MV-4-11 (cell line): ENCODE measurements around the gene ORC4.
A peak's percentile ranks its signal among the peaks of the same experiment; 100 is the strongest.

Experiments
- DNase-seq: peaks from one replicate; lab custom pipeline; 2025; lab: John Stamatoyannopoulos, UW

Gene ORC4

DNA sequence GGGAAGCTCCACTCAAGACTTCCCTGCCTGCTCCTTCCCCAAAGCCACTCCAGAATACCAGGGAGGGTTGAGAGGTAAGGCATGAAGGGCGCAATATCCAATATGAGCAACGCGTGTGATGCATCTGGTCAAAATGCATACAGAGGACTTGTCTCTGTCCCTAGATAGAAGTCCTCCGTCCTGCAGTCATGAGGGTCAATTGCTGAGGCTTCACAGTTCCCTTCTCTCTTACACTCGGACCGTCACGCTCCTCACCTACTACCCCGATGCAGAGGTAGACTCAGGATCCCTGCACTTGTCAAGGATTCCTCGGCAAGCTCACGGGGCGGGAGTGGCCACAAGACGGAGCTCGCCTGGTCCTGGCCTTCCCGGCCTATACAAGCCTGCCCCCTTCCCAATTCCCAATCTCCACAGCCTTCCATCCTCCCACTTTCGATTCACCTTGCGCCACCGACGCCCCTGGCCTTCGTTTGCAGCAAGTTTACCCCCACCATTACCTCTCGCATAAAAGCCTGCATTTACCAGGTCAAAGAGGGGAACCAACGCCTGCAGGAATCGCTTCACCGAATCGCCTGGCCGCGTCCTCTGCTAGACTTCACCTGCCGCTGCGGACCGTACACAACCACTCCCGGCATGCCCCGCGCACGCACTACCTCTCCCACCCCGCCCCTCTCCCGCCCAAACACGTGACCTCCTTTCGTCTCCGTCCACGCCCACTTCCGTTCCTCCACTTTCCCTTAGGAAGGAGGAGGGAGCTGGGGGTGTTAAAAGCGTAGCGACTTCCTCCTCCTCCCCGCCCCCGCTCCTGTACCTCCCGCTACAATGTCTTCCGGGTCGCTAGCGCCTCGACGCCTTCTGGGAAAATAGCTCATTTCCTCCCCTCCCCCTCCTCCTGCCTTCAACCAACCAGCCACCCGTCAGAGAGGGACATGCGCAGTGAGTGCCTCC is at the start of gene ORC4:
ORC4 (minus strand) TSS at position 627 of the 948 bp plus-strand sequence. CDS start 44,779 bp downstream, outside the sequence.
- DNase-seq, result peak; percentile 98

DNA sequence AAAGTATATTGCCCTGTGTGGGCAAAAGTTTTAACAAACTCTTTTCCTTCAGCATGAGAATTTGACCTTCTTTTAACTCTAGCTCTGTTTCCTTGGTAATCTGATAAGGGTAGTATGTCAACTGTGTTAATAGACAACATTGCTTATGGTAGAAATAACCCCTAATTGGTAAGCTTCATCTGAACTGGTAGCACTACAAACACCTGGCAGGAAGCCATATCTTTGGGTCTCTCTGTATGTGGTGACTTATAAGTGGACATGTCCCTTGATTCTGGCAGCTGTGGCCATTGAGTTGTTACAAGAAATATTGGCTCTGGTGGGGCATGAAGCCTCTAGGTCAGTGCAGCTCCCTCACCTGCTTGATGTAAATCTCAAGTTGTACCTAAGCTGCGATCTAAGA is 47.3 kb upstream of the ORC4 start:
- DNase-seq, result no peak

DNA sequence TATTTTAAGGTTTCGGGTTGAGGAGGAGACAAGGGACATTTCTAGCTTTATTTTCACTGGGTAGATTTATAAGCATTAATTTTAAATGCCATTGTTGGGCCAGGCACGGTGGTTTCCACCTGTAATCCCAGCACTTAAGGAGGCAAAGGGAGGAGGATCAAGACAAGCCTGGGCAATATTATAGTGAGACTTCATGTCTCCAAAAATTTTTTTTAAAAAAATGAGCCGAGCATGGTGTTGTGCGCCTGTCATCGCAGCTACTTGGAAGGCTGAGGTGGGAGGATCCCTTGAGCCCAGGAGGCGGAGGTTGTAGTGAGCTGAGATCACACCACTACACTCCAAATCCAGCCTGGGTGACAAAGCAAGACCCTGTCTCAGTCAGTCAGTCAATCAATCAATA is 45.4 kb upstream of the ORC4 start:
- no peak for DNase-seq

DNA sequence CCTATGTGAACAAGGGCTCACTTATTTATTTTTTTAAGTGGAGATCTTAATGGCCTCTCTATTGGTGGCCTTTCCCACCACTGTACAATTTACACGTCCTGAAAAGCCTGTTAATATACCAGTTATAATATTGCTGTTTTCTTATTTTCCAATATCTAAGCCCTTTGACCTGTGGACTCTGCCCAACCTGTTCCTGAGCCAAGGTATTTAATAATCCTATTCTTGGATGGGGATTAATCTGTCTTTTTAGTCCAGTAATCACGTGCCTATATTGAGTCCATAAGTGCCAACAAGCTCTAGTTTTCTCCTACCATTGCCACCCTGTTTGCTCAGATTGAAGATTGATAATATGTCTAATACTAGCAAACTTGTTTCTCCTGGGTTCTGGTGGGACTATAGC is 43.1 kb upstream of the ORC4 start:
- DNase-seq, result no peak

DNA sequence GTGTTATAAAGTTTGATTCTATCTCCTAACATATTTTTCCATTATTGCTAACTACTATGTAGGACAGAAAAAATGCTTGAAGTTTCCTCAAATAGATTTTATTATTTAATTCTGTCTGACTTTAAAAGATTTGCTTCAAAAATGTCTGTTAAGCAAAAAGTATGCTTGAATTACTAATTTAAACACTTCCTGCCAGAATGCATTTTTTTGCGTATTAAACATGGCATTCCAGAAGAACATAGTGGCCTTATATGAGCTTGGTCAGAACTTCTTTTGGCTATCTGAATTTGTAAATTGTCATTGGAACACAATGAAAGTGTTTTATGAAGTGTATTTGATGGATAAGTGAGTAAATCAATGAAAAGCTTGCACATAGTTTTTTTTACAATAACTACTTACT is 38.1 kb upstream of the ORC4 start:
- DNase-seq, result no peak

DNA sequence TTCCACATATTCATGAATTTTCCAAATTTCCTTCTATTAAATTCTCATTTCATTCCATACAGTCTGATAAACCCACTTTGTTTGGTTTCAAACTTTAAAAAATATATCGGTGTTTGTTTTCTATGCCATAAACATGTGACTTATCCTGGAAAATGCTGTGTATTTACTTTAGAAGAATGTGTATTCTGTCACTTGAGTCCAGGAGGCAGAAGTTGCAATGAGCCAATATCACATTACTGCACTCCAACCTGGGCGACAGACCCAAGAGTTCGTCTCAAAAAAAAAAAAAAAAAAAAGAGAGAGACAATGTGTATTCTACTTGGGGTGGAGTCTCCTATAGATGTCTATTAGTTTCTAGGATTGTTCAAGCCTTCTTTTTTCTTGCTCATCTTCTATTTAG is 32.1 kb upstream of the ORC4 start:
- DNase-seq, result no peak

DNA sequence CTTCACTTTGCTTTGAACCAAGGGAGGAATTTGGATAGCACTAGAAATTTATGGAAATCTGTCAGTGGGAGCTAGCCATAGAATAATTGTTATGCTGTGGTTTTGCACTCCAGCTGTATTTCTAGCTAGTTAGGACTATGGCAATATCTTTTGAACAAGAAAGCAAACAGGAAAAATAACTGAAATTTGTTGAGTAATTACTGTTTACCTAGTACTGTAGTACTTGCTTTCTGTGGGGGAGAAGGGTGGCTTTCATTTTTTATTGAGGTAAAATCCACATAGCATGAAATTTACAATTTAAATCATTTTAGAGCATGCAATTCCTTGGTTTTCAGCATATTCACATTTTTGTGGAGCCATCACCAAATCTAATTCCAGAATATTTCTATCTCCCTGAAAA is 28.7 kb upstream of the ORC4 start:
- no peak for DNase-seq

DNA sequence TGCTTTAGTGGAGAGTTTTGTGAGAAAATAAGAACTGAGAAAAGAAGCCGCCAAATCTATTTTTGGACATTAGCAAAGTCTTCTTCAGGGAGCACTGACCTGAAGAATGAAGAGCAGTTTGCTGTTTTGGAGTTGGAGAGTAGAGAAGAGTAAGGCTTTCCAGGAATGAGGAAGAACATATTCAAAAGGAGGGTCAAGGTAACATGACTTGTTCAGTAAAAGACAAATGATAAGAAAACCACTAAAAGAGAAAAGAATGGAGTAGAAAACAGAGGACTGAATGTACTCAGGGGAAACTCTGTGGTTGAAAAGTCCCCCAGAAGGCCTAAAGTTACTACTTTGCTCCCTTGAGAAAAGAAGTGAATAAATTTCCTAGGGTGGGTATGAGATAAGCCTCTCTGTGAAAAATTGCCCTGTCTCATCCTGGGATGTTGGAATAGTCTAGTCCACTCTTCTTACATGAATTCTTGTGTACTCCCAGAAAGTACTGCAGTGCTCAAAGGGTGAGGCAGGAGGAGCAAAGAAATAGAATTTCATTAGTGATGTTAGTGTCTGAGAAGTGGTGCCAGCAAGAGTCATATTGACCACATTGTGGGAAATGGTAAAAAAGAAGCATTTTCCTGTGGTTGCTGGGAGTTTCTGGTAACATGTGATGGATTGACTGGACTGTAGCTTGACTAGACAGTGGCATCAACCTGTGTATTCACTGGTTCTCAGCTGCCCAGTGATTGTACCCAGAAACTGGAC is 28.1 kb upstream of the ORC4 start:
- peak; percentile 55 for DNase-seq

DNA sequence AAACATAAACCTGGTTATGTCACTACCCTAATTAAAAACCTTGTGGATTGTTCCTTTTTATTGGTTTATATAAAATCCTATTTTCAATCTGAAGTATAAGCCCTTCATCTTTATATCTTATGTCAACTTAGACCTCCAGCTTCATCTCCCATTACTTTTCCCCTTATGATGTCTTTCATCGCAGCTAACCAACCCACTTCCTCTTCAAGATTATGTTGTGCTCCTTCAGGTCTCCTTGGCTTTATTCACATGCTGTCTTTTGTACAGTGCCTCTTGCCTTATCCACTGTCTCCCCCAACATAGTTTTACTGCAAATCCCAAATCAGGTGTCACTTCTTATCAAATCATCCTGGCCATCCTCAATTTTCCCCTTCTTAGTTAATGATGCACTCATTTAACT is 26.3 kb upstream of the ORC4 start:
- peak; percentile 20 for DNase-seq

DNA sequence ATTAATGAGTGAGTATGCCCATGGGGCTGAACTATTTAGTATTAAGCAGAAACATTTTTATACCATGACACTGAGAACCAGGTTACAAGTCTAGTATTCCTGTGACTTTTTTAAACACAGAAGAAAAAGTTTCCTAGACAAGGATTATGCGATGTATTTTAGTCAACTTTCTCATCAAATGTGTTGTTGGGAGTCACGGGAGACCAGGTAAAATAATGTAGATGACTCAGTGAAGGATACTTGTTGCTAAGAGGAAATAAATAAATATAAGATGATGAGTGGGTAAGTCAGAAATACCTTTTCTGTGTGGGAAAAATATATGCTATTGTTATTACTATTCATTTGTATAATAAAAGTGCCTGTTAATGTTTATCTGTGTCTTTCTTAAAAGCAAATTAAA is 23.8 kb upstream of the ORC4 start:
- no peak for DNase-seq

DNA sequence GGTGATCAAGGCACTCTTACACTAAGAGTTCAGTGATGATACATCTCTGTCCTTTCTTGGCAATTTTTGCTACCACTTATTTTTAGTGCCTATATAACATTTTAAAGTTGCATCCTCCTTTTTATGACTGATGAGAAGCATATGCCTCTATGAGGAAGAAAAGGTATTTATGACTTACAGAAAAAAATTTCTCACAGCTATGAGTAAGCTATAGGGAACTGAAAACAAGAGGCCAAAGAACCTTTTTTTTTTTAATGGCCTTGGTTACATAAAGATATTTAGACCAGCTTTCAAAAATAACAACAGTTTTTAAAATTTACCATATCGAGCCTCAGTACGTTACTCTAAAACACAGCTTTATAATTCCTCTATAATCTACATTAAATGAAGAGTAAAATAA is 21.7 kb upstream of the ORC4 start:
- peak; percentile 89 for DNase-seq

DNA sequence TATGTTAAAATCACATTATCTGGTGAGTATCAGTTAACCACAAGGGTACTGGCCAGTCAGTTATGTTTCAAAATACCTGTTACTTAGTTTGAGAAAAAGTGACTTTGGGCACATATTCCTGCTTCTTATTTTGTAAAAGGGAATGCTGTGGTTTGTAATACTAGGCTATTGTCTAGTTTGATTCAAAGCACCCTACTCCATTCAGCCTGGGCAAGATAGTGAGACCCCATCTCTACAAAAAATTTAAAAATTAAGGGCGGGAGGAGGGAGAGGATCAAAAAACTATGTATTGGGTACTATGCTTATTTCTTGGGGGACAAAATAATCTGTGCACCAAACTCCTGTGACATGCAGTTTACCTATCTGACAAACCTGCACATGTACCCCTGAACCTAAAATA is 19.2 kb upstream of the ORC4 start:
- no peak for DNase-seq

DNA sequence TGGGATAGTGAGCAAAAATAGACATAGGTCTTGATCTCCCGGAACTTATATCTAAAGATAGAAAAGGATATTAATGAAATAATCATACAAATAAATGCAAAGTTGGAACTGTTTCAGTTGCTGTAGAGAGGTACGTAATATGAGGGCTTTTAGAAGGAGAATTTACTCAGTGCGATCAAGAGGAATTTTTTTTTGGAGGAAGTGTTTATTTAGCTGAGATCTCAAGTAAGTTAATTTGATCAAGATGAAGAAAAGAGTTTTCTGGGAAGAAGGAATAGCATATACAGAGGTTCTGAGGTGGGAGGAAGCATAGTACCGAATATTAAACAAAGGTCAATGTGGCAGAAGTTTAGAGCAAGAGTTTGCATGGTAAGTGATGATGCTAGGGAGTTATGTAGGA is 11.7 kb upstream of the ORC4 start:
- DNase-seq, result no peak

DNA sequence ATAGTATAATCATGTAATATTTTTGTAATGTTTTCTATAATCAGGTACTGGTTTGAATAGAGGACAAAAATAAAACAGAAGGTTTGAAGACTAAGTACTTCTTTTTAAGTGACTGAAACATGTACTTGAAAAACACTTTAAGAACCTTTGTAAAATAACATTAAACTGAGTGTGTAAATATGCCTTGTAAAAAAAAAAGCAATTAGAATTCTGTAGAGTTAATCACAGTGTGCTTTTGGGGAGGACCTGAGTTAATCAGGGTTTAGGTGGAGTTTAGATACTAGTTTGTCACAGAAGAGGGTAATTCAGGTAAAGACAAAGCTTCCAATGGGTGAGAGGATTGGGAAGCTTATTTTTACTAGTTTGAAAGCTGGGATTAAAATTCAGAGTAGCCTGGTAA is 10.6 kb upstream of the ORC4 start:
- DNase-seq, result no peak

DNA sequence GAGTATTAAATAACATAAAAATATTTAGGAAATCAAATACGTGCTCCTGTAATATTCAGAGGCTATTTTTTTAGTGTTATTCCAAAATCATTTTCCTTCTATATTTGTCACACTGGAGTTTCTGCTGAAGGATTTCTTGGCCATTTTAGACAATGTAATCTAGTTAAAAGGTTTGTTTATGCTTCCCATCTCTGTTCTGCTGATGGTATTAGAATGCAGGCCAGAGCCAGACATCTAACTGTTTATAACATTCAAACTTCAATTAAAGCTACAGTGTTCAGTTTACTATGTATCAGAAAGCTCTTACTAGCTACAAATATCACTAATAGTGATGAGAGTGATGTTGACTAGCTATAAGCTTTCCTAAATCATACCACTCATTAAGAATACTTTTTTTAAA is 8.2 kb upstream of the ORC4 start:
- DNase-seq, result no peak

DNA sequence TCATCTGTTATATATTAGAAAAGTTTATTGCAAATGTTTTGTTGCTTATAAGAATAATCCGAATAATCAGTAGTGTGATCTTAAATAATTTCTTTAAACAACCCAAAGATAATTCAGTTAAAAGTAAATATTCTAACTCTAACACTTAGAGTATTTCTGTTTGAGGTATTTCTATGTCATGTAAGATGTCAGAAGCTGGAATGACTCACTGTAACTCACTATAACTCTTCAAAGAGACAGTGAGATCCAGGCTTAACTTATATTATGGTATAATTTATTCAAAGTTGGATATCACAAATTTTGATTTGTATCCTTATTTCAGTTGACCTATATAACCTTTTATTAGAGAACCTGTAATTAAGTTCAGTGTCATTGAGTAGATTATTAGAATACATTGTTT is 7.3 kb upstream of the ORC4 start:
- no peak for DNase-seq

DNA sequence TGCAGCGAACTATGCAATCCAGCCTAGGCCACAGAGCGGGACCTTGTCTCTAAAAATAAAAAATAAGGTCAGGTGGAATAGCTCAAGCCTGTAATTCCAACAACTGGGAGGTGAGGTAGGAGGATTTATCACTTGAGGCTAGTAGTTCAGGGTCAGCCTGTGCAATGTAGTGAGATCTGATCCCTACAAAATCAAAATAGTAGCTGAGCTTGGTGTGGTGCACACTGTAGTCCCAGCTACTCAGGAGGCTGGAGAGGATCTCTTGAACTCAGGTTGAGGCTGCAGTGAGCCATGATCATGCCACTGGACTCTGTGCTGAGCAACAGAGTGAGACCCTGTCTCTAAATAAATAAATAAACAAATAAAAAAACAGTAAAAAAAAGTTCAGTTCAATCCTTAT is 6.0 kb upstream of the ORC4 start:
- no peak for DNase-seq

DNA sequence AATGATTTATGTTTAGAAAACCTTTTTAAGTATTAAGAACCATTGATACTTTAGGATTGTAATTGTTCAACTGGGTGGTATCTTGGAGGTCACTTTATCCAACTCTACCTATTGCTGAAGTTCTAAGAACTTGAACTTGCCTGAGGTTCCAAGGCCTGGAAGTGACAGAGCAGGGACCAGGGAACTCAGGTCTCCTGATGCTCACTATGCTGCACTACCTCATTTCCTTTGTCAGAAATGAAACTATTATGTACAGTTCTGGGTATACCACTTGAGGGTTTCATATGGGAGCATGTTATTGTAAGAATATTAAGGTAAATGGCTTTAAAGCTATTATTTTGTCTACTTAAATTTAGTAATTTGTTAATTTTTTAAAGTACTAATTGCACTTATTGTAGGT is 3.3 kb upstream of the ORC4 start:
- DNase-seq, result no peak

DNA sequence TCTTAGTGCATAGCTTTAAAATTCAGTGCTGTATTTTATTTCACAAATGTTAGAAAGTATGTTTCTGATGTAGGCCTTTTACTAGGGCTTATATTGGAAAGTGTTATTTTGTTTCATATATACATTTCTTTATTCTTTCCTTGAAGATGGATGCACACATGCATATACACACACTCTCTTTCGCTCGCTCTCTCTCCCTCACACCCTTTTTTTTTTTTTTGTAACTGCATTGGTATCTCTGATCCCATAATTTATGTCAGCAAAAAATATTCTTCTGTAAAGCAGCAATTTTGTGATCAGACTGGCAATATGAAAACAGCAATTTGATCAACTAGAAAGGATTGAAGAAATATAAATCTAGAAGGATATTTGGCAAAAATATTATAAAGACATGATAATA is 2.3 kb upstream of the ORC4 start:
- no peak for DNase-seq

DNA sequence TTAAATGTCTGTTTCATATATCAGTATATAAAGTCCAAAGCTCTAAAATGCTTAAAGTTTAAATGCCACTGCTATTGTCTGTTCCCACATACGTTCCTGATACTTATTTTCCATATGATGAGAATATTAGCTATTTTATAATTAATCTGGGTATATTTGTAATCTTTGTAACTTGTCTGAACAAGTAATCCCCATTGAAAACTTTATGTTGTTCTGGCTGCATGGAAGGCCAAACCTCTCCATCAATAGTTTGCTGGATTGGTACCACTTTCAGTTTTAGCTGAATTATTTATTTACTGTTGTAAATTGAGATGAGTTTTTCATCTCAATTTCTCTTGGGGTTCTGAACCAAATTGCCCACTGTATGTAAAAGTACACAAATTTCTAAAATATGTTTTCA is 1.8 kb upstream of the ORC4 start:
- no peak for DNase-seq

DNA sequence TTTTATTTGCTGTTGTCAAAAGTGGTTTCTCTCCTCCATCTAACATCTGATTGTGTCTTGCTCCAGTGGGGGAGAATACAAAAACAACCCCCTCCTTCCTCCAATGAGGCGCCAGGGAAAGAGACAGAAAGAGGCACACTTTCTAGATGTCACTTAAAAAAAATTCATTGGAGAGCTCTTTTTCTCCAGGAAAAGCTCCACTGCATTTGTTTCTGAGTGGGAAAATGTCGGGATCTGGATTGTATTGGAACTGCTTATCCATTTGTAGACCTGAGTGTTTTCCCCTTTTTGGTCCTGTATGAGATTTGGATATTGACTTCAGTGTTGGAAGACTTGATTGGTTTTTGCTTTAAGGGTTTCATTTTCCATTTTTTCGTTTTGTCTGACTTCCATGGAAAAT is 1.3 kb upstream of the ORC4 start:
- no peak for DNase-seq

DNA sequence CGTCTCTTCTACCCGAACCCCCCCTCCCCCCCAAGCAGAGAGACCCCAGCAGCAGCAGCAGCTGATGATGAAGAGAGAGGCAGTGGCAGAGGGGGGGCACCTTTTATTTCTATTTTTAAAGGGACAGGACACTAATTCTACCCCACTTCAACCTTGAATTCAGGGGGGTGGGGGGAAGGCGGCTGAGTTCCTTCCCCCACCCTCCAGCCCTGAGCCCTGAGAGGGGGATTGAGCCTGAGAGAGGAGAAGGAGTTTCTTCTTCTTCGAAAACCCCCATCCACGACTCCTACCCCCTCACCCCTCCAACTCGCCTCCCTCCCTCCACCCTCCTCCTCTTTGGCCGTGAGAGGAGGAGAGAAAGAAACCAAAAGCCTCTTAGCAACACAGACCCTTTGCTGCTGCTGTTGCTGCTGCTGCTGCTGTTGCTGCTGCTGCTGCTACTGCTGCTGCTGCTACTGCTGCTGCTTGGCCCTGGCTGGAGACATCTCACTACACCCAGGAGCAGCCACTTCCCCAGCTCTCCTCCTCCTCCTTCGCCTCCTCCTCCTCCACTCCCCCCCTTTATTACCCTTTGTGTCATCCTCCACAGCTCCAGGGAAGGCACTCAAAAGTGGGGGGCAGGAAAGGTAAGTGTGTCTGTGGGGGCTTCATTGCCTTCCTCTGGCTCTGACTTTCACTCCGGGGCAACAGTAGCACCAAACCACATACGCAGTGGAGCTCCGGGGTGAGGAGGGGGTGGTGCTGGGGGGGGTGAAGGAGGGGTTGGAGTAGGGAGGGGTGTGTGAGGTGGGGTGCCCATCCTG is 723 bp upstream of the ORC4 start, which contains the start of gene MBD5:
MBD5 (plus strand) TSS at position 33 of the 803 bp plus-strand sequence.
- DNase-seq, result peak; percentile 30
